HCT116 (cell line): ENCODE measurements around the gene NAV3. TPM values are rescaled to one million over a fixed set of nuclear protein-coding genes. Genes with fewer than 3 reads are reported as not detected.

Source experiments
- ATAC-seq: fragments of 200-7000 bp; cut with Tn5 transposase; 2 replicates; pipeline ENCODE4 v1.9.1; 2020; ENCODE audit warnings: mild to moderate bottlenecking, moderate library complexity
- BruUV-seq: library from RNA; stranded (reverse); fragments of 400-500 nt; replicated peaks from 2 replicates; lab custom pipeline; 2021; lab: Mats Ljungman, UMichigan
- CTCF ChIA-PET: fragments of 300-600 bp; sonication (Branson Sonifier 250); formaldehyde crosslinking; loops from one replicate; lab custom pipeline; 2021; ENCODE audit warnings: antibody characterized with exemption; lab: Charles Lee
- POLR2A ChIA-PET: fragments of 300-600, 350-600 bp; sonication (Branson Sonifier 250); formaldehyde crosslinking; loops from one replicate; lab custom pipeline; 2021; ENCODE audit warnings: antibody characterized with exemption; lab: Charles Lee
- RAD21 ChIA-PET, 2 experiments: fragments of 300-600 bp; sonication (Branson Sonifier 250); formaldehyde crosslinking; loops; one replicate each; lab custom pipeline; 2023; ENCODE audit warnings: low total read pairs in 2 of 2; ENCODE audit not compliant: uncharacterized antibody in 2 of 2, unreplicated experiment in 2 of 2, low non-redundant PET in 1 of 2; lab: Charles Lee
- DNase-seq: peaks from one replicate; pipeline ENCODE4 v3.0.0-alpha.2; 2010; ENCODE audit warnings: low read depth, low spot score
- H2AFZ ChIP-seq: fragments of 200-600 bp; shearing (Covaris generic), sonication (generic); 2 replicates; pipeline ENCODE4 v1.6.1; 2017; ENCODE audit warnings: low read depth, mixed run types, mixed read lengths, antibody characterized with exemption, low read length; ENCODE audit not compliant: poor library complexity, severe bottlenecking
- H3K27ac ChIP-seq: 2 replicates; pipeline ENCODE4 v1.5.1; 2012; ENCODE audit warnings: low read depth, low read length
- H3K27me3 ChIP-seq: fragments of 200-600 bp; sonication (generic); 2 replicates; pipeline ENCODE4 v1.6.1; 2016; ENCODE audit warnings: mixed run types, low read length, mixed read lengths; ENCODE audit not compliant: insufficient read depth
- H3K36me3 ChIP-seq, 2 experiments: fragments of 200-500 bp in 1 of 2; fragments of 200-600 bp in 1 of 2; sonication (Bioruptor generic) in 1 of 2; sonication (generic) in 1 of 2; 2 replicates each; pipeline versions ENCODE4 v1.5.1 to v1.6.1; 2014 to 2016; ENCODE audit warnings: low read length in 2 of 2, inconsistent platforms in 1 of 2, mixed read lengths in 1 of 2, mixed run types in 1 of 2; ENCODE audit not compliant: insufficient read depth in 2 of 2, control insufficient read depth in 1 of 2
- H3K4me1 ChIP-seq, 2 experiments: fragments of 200-600 bp in 1 of 2; sonication (generic) in 1 of 2; 2 replicates each; pipeline versions ENCODE4 v1.5.1 to v1.6.1; 2012 to 2017; ENCODE audit warnings: low read length in 2 of 2, inconsistent platforms in 1 of 2, mild to moderate bottlenecking in 1 of 2, mixed read lengths in 1 of 2, mixed run types in 1 of 2, moderate library complexity in 1 of 2; ENCODE audit not compliant: insufficient read depth in 2 of 2, control insufficient read depth in 1 of 2
- H3K4me2 ChIP-seq: fragments of 200-600 bp; sonication (generic); 2 replicates; pipeline ENCODE4 v1.6.1; 2017; ENCODE audit warnings: mixed run types, low read length, mixed read lengths
- H3K4me3 ChIP-seq, 2 experiments: fragments of 200-600 bp in 1 of 2; sonication (generic) in 1 of 2; replicated peaks in 1 of 2; 2 replicates each; pipeline ENCODE4 v1.5.1; 2011 to 2016; ENCODE audit warnings: low read length in 2 of 2, control low read depth in 1 of 2, low read depth in 1 of 2, mild to moderate bottlenecking in 1 of 2, mixed read lengths in 1 of 2, mixed run types in 1 of 2
- H3K79me2 ChIP-seq: fragments of 200-600 bp; sonication (generic); 2 replicates; pipeline ENCODE4 v1.6.1; 2017; ENCODE audit warnings: mild to moderate bottlenecking, mixed run types, low read length, moderate library complexity, mixed read lengths; ENCODE audit not compliant: insufficient read depth
- H3K9ac ChIP-seq: fragments of 200-600 bp; sonication (generic); 2 replicates; pipeline ENCODE4 v1.6.1; 2016; ENCODE audit warnings: low read length, mixed read lengths
- H3K9me2 ChIP-seq: fragments of 200-600 bp; sonication (generic), shearing (Covaris generic); 2 replicates; pipeline ENCODE4 v1.6.1; 2017; ENCODE audit warnings: mixed run types, mild to moderate bottlenecking, moderate library complexity; ENCODE audit not compliant: insufficient read depth
- H3K9me3 ChIP-seq, 2 experiments: fragments of 200-500 bp in 1 of 2; fragments of 200-600 bp in 1 of 2; sonication (Bioruptor generic) in 1 of 2; sonication (generic) in 1 of 2; 2 replicates each; pipeline ENCODE4 v1.6.1; 2014 to 2017; ENCODE audit warnings: low read length in 2 of 2, mixed read lengths in 2 of 2, inconsistent platforms in 1 of 2, low read depth in 1 of 2, mild to moderate bottlenecking in 1 of 2, mixed run types in 1 of 2, moderate library complexity in 1 of 2; ENCODE audit not compliant: control insufficient read depth in 1 of 2, insufficient read depth in 1 of 2
- H4K20me1 ChIP-seq: fragments of 200-600 bp; sonication (generic), shearing (Covaris generic); 2 replicates; pipeline ENCODE4 v1.6.1; 2017; ENCODE audit warnings: mixed run types, mild to moderate bottlenecking, moderate library complexity; ENCODE audit not compliant: insufficient read depth
- CBX3 ChIP-seq: IDR thresholded peaks from 2 replicates; pipeline ENCODE4 v1.6.1; 2012; ENCODE audit warnings: low read depth
- CTCF ChIP-seq, 3 experiments: fragments of 200-600 bp in 1 of 3; sonication (generic) in 1 of 3; IDR thresholded peaks in 2 of 3; conservative IDR thresholded peaks in 1 of 3; 2 replicates each; pipeline ENCODE4 v1.5.1; 2012 to 2017; ENCODE audit warnings: low read depth in 2 of 3, low read length in 2 of 3, antibody characterized with exemption in 1 of 3, borderline replicate concordance in 1 of 3, control low read depth in 1 of 3, mild to moderate bottlenecking in 1 of 3, mixed read lengths in 1 of 3, mixed run types in 1 of 3, moderate library complexity in 1 of 3; ENCODE audit not compliant: insufficient read depth in 1 of 3
- EGR1 ChIP-seq: IDR thresholded peaks from 2 replicates; pipeline ENCODE4 v1.6.1; 2012; ENCODE audit warnings: low read depth
- ELF1 ChIP-seq: IDR thresholded peaks from 2 replicates; pipeline ENCODE4 v1.6.1; 2012; ENCODE audit warnings: low read depth, borderline replicate concordance
- POLR2AphosphoS5 ChIP-seq: IDR thresholded peaks from 2 replicates; pipeline ENCODE4 v1.6.1; 2011; ENCODE audit warnings: mild to moderate bottlenecking, low read depth, low read length, moderate library complexity
- RAD21 ChIP-seq: IDR thresholded peaks from 2 replicates; pipeline ENCODE4 v1.6.1; 2012; ENCODE audit warnings: low read depth, mild to moderate bottlenecking
- SP1 ChIP-seq: IDR thresholded peaks from 2 replicates; pipeline ENCODE4 v1.6.1; 2012; ENCODE audit warnings: low read depth
- SRF ChIP-seq: IDR thresholded peaks from 2 replicates; pipeline ENCODE4 v1.6.1; 2012; ENCODE audit warnings: low read depth
- TCF7L2 ChIP-seq: IDR thresholded peaks from 2 replicates; pipeline ENCODE4 v1.7.0; 2011; ENCODE audit warnings: borderline replicate concordance, inconsistent platforms; ENCODE audit not compliant: insufficient read depth, insufficient read length; ENCODE audit errors: extremely low read depth
- YY1 ChIP-seq: IDR thresholded peaks from 2 replicates; pipeline ENCODE4 v1.6.1; 2011; ENCODE audit warnings: low read length, low read depth, moderate library complexity, mild to moderate bottlenecking; ENCODE audit not compliant: insufficient replicate concordance; ENCODE audit errors: extremely low read depth
- ZBTB33 ChIP-seq: IDR thresholded peaks from 2 replicates; pipeline ENCODE4 v1.6.1; 2011; ENCODE audit warnings: mild to moderate bottlenecking, low read length, moderate library complexity; ENCODE audit not compliant: insufficient replicate concordance; ENCODE audit errors: extremely low read depth
- intact Hi-C: fragments of 100-400 bp; cut with micrococcal nuclease; formaldehyde crosslinking; loops from 2 replicates; pipeline ENCODE4 v1.10.0; 2022
- total RNA-seq: library from RNA; stranded (reverse); gene quantifications from one replicate; pipeline ENCODE4 v1.2.1, GENCODE V29; 2021; ENCODE audit not compliant: unreplicated experiment
- TF ChIP-seq, protein P1 (sequence below): IDR thresholded peaks from 2 replicates; pipeline ENCODE4 v1.6.1; 2012; ENCODE audit warnings: low read depth
- TF ChIP-seq, protein P2 (sequence below): IDR thresholded peaks from 2 replicates; pipeline ENCODE4 v1.6.1; 2012

The NAV3 gene
- total RNA-seq, 1 experiment from 2014 or later: 7.8 TPM

DNA sequence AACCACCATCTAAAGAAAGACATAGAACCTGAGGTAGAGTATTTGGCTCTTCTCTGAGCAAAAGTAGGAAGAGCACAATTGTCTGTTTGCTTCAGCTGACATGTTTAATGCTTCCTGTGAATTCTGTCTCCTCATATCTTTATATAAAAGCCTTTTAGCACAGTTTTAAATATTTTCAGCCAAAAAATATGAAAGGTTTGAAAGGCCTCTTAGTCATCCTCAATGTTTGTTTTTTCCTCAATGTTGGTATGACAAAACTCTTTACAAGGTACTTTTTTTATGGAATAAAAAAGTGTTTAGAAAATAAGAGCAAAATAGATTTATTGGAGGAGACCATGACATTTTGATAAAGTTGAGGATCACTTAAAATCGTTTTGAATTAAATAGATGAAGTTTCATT, 360.9 kb downstream of the NAV3 start (continued):
- no peak for TF ChIP-seq TCF7L2

DNA sequence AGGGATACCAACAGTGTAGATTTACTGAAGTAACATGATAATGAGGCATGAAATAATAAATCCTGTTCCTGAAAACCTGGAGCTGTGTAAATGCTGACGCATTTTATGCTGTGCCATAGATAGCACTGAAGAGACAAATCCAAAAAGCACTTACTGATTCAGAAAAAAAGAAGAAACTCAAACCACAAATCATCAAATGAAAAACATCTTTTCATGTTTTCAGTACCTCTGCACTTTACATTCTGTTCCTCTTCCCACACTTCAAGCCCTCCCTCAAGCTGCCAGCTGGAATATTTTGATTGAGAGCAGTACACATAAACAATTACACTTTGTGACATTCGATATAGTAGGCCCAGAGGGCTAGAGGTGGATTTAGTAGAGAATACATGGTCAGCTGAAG, 362.3 kb downstream of the NAV3 start:
- no peaks in the 10 kb centered on the region for H3K79me2 ChIP-seq
- POLR2A ChIA-PET: no interaction called here
- H2AFZ ChIP-seq: no peak overlapping the region
- no peak overlapping the region for H3K27ac ChIP-seq
- no peak overlapping the region for H3K4me2 ChIP-seq
- H3K9me3 ChIP-seq: no peaks in the 10 kb centered on the region
- no peaks in the 10 kb centered on the region for H3K27me3 ChIP-seq
- CTCF ChIA-PET: no interaction called here
- no TSS peak for BruUV-seq
- ATAC-seq (no peak), DNase-seq (no peak)
- RAD21 ChIA-PET: no interaction called here
- no peaks in the 10 kb centered on the region for H3K36me3 ChIP-seq
- no peak overlapping the region for H3K4me3 ChIP-seq
- intact Hi-C loops: no loop called here
- H3K9me2 ChIP-seq: no peaks in the 10 kb centered on the region
- H4K20me1 ChIP-seq: no peaks in the 10 kb centered on the region
- TF ChIP-seq ZBTB33: no peak
- TF ChIP-seq POLR2AphosphoS5: no peak
- no peak for TF ChIP-seq ELF1
- no peak for TF ChIP-seq CBX3
- no peak for TF ChIP-seq YY1
- no peak for TF ChIP-seq SP1
- no peak for TF ChIP-seq EGR1
- TF ChIP-seq, protein P1, sequence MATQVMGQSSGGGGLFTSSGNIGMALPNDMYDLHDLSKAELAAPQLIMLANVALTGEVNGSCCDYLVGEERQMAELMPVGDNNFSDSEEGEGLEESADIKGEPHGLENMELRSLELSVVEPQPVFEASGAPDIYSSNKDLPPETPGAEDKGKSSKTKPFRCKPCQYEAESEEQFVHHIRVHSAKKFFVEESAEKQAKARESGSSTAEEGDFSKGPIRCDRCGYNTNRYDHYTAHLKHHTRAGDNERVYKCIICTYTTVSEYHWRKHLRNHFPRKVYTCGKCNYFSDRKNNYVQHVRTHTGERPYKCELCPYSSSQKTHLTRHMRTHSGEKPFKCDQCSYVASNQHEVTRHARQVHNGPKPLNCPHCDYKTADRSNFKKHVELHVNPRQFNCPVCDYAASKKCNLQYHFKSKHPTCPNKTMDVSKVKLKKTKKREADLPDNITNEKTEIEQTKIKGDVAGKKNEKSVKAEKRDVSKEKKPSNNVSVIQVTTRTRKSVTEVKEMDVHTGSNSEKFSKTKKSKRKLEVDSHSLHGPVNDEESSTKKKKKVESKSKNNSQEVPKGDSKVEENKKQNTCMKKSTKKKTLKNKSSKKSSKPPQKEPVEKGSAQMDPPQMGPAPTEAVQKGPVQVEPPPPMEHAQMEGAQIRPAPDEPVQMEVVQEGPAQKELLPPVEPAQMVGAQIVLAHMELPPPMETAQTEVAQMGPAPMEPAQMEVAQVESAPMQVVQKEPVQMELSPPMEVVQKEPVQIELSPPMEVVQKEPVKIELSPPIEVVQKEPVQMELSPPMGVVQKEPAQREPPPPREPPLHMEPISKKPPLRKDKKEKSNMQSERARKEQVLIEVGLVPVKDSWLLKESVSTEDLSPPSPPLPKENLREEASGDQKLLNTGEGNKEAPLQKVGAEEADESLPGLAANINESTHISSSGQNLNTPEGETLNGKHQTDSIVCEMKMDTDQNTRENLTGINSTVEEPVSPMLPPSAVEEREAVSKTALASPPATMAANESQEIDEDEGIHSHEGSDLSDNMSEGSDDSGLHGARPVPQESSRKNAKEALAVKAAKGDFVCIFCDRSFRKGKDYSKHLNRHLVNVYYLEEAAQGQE: no peak
- no peak for TF ChIP-seq RAD21
- TF ChIP-seq SRF: no peak
- TF ChIP-seq, protein P2, sequence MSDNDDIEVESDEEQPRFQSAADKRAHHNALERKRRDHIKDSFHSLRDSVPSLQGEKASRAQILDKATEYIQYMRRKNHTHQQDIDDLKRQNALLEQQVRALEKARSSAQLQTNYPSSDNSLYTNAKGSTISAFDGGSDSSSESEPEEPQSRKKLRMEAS: no peak
- TF ChIP-seq CTCF (IDR thresholded peaks at IDR 0.05 in 2 of 3, conservative IDR thresholded peaks at IDR 0.05 in 1 of 3; ENCODE audit: borderline replicate concordance in 1 of 3, insufficient read depth in 1 of 3, low read depth in 2 of 3, low read length in 2 of 3): no peak
- H3K9ac ChIP-seq: no peak overlapping the region
- H3K4me1 ChIP-seq: no peaks in the 10 kb centered on the region
